K562 (cell line): ENCODE measurements around the gene SULT2B1.

Experiments
- ATF4 ChIP-seq: fragments of 450-650 bp; formaldehyde crosslinking; IDR thresholded peaks from 2 replicates; pipeline ENCODE4 v1.4.0; 2022; ENCODE audit warnings: mild to moderate bottlenecking, moderate library complexity
- CHD2 ChIP-seq: IDR thresholded peaks from 2 replicates; pipeline ENCODE4 v1.6.1; 2011; ENCODE audit warnings: low read depth, low read length
- HDAC2 ChIP-seq: fragments of 450-650 bp; IDR thresholded peaks from 2 replicates; pipeline ENCODE4 v1.6.1; 2016; ENCODE audit warnings: mild to moderate bottlenecking
- MYC ChIP-seq, 2 experiments: fragments of 250-450 bp in 1 of 2; sonication (Bioruptor Pico) in 1 of 2; IDR thresholded peaks; 2 replicates each; pipeline versions ENCODE4 v1.5.1 to v1.6.1; 2012 to 2021; ENCODE audit warnings: low read depth in 2 of 2, borderline replicate concordance in 1 of 2, improper control_type of control experiment in 1 of 2, low read length in 1 of 2, mild to moderate bottlenecking in 1 of 2, moderate library complexity in 1 of 2
- PTBP1 ChIP-seq: fragments of 200-400 bp; formaldehyde crosslinking; IDR thresholded peaks from 2 replicates; pipeline ENCODE4 v1.6.1; 2017; ENCODE audit warnings: low read depth, low read length
- SREBF2 ChIP-seq: sonication (generic); formaldehyde crosslinking; IDR thresholded peaks from 2 replicates; pipeline ENCODE4 v1.4.0; 2020; ENCODE audit warnings: mild to moderate bottlenecking, missing genetic modification reagents
- YY1 ChIP-seq, 3 experiments: IDR thresholded peaks; 2 replicates each; pipeline ENCODE4 v1.6.1; 2011; ENCODE audit warnings: low read length in 2 of 3, mild to moderate bottlenecking in 2 of 3, moderate library complexity in 2 of 3, borderline replicate concordance in 1 of 3, control low read depth in 1 of 3, low read depth in 1 of 3; ENCODE audit not compliant: insufficient read depth in 3 of 3, insufficient replicate concordance in 2 of 3, control insufficient read depth in 1 of 3, insufficient read length in 1 of 3; ENCODE audit errors: extremely low read depth in 1 of 3
- TF ChIP-seq, protein P1 (sequence below), 3 experiments: IDR thresholded peaks in 2 of 3; conservative IDR thresholded peaks in 1 of 3; 2 replicates each; pipeline ENCODE4 v1.5.1; 2011 to 2012; ENCODE audit warnings: low read length in 3 of 3, mild to moderate bottlenecking in 3 of 3, control low read depth in 2 of 3, improper control_type of control experiment in 1 of 3, inconsistent platforms in 1 of 3, low read depth in 1 of 3, mixed read lengths in 1 of 3, moderate library complexity in 1 of 3; ENCODE audit not compliant: insufficient read depth in 2 of 3

DNA sequence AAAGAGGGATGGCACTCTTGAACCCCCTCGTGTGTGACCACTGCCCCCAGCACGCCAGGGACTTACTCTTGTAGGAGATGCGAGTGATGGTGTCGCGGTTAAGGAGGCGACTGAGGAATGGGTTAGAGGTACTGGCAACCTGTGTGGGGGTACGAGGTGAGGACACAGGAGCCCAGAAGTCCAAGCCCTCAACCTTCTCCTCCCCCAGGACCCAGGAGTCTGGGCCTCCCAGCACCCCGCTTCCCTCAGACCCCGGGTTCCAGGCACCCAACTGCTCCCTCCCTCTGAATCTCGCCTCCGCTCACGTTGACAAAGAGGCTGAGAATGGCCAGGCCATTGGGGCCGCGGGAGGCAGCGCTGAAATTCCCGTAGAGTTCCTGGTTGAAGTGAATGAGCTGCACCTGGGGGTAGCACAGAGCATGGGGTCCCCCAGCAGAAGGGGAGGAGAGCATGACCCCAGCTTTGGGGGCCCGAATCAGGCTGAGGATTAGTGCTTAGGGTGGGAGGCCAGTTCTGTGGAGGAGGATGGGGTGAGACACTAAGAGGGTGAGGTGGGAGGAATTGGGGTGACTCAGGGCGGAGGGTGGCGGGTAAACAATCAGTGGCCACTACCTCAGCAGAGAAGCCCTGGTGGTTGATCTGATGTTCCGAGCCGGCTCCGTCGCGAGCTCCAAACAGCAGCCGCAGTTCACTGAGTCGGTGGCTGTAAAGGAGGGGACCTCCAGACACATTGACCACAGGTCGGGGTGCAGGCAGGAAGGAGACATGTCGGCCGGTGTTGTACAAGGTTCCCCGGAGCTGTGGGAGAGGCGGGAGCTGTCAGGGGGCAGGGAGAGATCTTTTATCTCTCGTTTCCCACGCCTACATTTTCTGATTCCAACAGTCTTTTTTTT is 87.8 kb downstream of the SULT2B1 start:
- TF ChIP-seq, protein P1, sequence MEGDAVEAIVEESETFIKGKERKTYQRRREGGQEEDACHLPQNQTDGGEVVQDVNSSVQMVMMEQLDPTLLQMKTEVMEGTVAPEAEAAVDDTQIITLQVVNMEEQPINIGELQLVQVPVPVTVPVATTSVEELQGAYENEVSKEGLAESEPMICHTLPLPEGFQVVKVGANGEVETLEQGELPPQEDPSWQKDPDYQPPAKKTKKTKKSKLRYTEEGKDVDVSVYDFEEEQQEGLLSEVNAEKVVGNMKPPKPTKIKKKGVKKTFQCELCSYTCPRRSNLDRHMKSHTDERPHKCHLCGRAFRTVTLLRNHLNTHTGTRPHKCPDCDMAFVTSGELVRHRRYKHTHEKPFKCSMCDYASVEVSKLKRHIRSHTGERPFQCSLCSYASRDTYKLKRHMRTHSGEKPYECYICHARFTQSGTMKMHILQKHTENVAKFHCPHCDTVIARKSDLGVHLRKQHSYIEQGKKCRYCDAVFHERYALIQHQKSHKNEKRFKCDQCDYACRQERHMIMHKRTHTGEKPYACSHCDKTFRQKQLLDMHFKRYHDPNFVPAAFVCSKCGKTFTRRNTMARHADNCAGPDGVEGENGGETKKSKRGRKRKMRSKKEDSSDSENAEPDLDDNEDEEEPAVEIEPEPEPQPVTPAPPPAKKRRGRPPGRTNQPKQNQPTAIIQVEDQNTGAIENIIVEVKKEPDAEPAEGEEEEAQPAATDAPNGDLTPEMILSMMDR (IDR thresholded peaks at IDR 0.05 in 2 of 3, conservative IDR thresholded peaks at IDR 0.05 in 1 of 3; ENCODE audit: insufficient read depth in 2 of 3, low read depth in 1 of 3, low read length in 3 of 3) = no peak
- TF ChIP-seq PTBP1 (no peak), MYC (IDR thresholded peaks at IDR 0.05; ENCODE audit: low read depth, low read length) (0 out of 2 replicates have a peak, but pooled peaks have one; percentile 23), MYC (CRISPR knock-in tag; IDR thresholded peaks at IDR 0.05; ENCODE audit: borderline replicate concordance, low read depth) (no peak), HDAC2 (no peak; the same call in 1 of the 2 replicates), CHD2 (no peak), YY1 (IDR thresholded peaks at IDR 0.05; ENCODE audit: borderline replicate concordance in 1 of 3, control insufficient read depth in 1 of 3, extremely low read depth in 1 of 3, insufficient read depth in 3 of 3, insufficient read length in 1 of 3, insufficient replicate concordance in 2 of 3, low read depth in 1 of 3, low read length in 2 of 3) (peak in 1 of 3 experiments; percentile 42), SREBF2 (CRISPR knock-in tag) (no peak), ATF4 (no peak)
